ENCODE data around the gene TMEM106B. TPM values are rescaled to one million over a fixed set of nuclear protein-coding genes. Genes with fewer than 3 reads are reported as not detected.

Gene TMEM106B
- total RNA-seq, 2 experiments from 2014 or later = 5.6 to 9.6 TPM

DNA sequence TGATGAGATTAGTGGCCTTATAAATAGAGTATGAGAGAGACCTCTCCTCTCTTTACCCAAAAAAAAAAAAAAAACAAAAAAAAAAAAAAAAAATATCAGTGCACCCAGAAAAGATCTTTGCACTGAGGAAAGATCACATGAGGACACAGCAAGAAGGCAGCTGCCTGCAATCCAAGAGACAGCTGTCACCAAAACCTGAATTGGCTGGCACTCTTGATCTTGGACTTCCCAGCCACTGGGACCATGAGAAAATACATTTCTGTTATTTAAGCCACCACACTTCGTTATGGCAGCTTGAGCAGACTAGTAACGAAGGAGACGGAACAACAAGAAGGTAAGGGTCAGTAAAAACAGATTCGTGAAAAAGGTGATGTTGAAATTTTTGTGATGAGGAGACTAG, 47.0 kb downstream of the TMEM106B start:
- Histone ChIP-seq H4K20me1 (ENCODE audit: insufficient read depth, low read length) (no peaks in the 10 kb centered on the region), H2AFZ (ENCODE audit: low read length) (no peak overlapping the region; the same call in 1 of the 2 replicates), H3K4me3 (ENCODE audit: low read depth, low read length, poor library complexity, severe bottlenecking) (no peak overlapping the region), H3K27ac (ENCODE audit: low read depth, low read length, poor library complexity, severe bottlenecking) (no peak overlapping the region), H3K4me2 (ENCODE audit: low read length) (no peak overlapping the region), H3K79me2 (ENCODE audit: insufficient read depth, low read depth, low read length) (no peaks in the 10 kb centered on the region), H3K9me2 (ENCODE audit: insufficient read depth, low read length) (no peaks in the 10 kb centered on the region), H3K36me3 (ENCODE audit: insufficient read depth, low read length) (no peaks in the 10 kb centered on the region), H3K4me1 (ENCODE audit: insufficient read depth, low read length, poor library complexity, severe bottlenecking) (no peaks in the 10 kb centered on the region), H3K9me3 (ENCODE audit: low read length) (no peaks in the 10 kb centered on the region)
- BruUV-seq (replicated peaks) = no TSS peak
- no peak for DNase-seq (ENCODE audit: low spot score)
- intact Hi-C loops (cut with micrococcal nuclease; ENCODE audit: unreplicated experiment) = no loop called here
- CTCF ChIA-PET (ENCODE audit: unreplicated experiment) = interaction anchor here (0.5 kb wide), 1 partner anchor 691 kb away, joined by 3 read pairs; no protein-coding TSS in a partner anchor
- POLR2A ChIA-PET = interaction anchor here (0.6 to 0.7 kb wide), 2 partner anchors 185 to 210 kb away, joined by 3 read pairs; no protein-coding TSS in a partner anchor
- TF ChIP-seq EZH2phosphoT487 (IDR thresholded peaks at IDR 0.05; ENCODE audit: borderline replicate concordance, low read depth, low read length) = no peak
- TF ChIP-seq, protein P1, sequence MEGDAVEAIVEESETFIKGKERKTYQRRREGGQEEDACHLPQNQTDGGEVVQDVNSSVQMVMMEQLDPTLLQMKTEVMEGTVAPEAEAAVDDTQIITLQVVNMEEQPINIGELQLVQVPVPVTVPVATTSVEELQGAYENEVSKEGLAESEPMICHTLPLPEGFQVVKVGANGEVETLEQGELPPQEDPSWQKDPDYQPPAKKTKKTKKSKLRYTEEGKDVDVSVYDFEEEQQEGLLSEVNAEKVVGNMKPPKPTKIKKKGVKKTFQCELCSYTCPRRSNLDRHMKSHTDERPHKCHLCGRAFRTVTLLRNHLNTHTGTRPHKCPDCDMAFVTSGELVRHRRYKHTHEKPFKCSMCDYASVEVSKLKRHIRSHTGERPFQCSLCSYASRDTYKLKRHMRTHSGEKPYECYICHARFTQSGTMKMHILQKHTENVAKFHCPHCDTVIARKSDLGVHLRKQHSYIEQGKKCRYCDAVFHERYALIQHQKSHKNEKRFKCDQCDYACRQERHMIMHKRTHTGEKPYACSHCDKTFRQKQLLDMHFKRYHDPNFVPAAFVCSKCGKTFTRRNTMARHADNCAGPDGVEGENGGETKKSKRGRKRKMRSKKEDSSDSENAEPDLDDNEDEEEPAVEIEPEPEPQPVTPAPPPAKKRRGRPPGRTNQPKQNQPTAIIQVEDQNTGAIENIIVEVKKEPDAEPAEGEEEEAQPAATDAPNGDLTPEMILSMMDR (conservative IDR thresholded peaks at IDR 0.05; ENCODE audit: low read length) = no peak

DNA sequence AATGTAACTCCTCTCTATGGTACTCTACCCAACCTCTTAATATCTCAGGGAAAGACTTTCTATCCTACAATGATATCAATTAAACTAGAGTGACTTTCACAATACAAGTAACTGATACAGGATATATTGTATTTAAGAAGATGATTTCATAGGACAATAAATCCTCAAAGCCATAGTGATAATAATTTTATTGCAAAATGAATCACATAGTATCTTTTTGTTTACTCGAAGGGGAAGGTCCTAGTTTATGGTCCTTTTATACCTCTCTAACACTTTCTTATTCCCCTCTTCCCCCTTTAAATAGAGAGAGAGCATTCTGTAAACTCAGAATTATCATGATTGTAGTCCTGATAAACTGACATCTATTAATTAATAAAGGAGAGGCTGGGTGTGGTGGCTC, 56.4 kb downstream of the TMEM106B start:
- TF ChIP-seq, protein P1 (conservative IDR thresholded peaks at IDR 0.05; ENCODE audit: low read length) = no peak
- TF ChIP-seq EZH2phosphoT487 (IDR thresholded peaks at IDR 0.05; ENCODE audit: borderline replicate concordance, low read depth, low read length) = no peak
- intact Hi-C loops (cut with micrococcal nuclease; ENCODE audit: unreplicated experiment) = no loop called here
- H3K27ac ChIP-seq (ENCODE audit: low read depth, low read length, poor library complexity, severe bottlenecking) = no peak overlapping the region
- H3K9me3 ChIP-seq (ENCODE audit: low read length) = no peaks in the 10 kb centered on the region
- no peak overlapping the region for H3K4me2 ChIP-seq (ENCODE audit: low read length)
- H3K79me2 ChIP-seq (ENCODE audit: insufficient read depth, low read depth, low read length) = no peaks in the 10 kb centered on the region
- no TSS peak for BruUV-seq (replicated peaks)
- H3K4me3 ChIP-seq (ENCODE audit: low read depth, low read length, poor library complexity, severe bottlenecking) = no peak overlapping the region
- CTCF ChIA-PET (ENCODE audit: unreplicated experiment) = no interaction called here
- H3K36me3 ChIP-seq (ENCODE audit: insufficient read depth, low read length) = no peaks in the 10 kb centered on the region
- no peak for DNase-seq (ENCODE audit: low spot score)
- no peak overlapping the region for H2AFZ ChIP-seq (ENCODE audit: low read length)
- H3K4me1 ChIP-seq (ENCODE audit: insufficient read depth, low read length, poor library complexity, severe bottlenecking) = no peaks in the 10 kb centered on the region
- H4K20me1 ChIP-seq (ENCODE audit: insufficient read depth, low read length) = no peaks in the 10 kb centered on the region
- POLR2A ChIA-PET = no interaction called here
- no peaks in the 10 kb centered on the region for H3K9me2 ChIP-seq (ENCODE audit: insufficient read depth, low read length)

DNA sequence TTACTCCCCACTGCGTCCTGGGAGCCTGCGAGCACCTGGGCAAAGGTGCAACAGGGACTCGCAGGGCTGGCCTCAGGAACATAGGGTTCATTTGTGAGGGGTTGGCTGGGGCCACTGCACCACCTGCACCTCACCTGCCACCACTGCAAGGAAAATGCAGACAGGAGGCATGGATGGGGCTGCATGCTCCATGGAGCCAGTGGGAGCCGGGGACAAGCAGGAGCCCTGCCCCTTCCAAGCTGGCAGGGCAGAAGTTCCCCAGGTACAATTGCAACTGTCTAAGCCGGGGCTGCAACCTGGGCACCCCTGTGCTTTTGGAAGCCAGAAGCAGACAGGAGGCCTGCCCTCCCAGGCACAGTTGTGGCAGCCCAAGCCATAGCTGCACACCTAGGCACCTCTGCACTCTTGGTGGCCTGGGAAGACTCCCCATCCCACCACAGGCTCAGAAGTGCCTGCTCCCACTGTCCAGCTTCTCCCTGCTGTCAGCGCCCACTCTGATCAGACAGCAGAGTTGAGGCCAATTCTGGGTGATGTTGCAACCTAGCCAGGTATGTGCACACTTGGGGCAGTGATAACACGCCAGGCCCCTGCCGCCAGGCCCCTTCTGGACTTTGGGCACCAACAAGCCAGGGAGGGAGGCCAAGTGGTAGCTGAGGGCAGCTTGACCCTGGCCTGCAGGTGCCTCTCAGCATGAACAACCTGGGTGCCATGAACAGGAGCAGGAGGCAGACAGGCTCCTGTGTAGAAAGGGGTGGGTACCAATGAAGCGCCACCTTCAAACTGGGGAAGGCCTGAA, 58.2 kb downstream of the TMEM106B start:
- no peaks in the 10 kb centered on the region for H3K36me3 ChIP-seq (ENCODE audit: insufficient read depth, low read length)
- no peaks in the 10 kb centered on the region for H3K9me2 ChIP-seq (ENCODE audit: insufficient read depth, low read length)
- H2AFZ ChIP-seq (ENCODE audit: low read length) = no peak overlapping the region
- H4K20me1 ChIP-seq (ENCODE audit: insufficient read depth, low read length) = no peaks in the 10 kb centered on the region
- ChIA-PET CTCF (ENCODE audit: unreplicated experiment) (no interaction called here), POLR2A (interaction anchor here (0.7 kb wide), 1 partner anchor 175 kb away, joined by 3 read pairs; no protein-coding TSS in a partner anchor)
- no peaks in the 10 kb centered on the region for H3K4me1 ChIP-seq (ENCODE audit: insufficient read depth, low read length, poor library complexity, severe bottlenecking)
- intact Hi-C loops (cut with micrococcal nuclease; ENCODE audit: unreplicated experiment) = no loop called here
- BruUV-seq (replicated peaks) = no TSS peak
- no peak overlapping the region for H3K27ac ChIP-seq (ENCODE audit: low read depth, low read length, poor library complexity, severe bottlenecking)
- no peaks in the 10 kb centered on the region for H3K79me2 ChIP-seq (ENCODE audit: insufficient read depth, low read depth, low read length)
- no peak for DNase-seq (ENCODE audit: low spot score)
- no peaks in the 10 kb centered on the region for H3K9me3 ChIP-seq (ENCODE audit: low read length)
- H3K4me3 ChIP-seq (ENCODE audit: low read depth, low read length, poor library complexity, severe bottlenecking) = no peak overlapping the region
- TF ChIP-seq EZH2phosphoT487 (IDR thresholded peaks at IDR 0.05; ENCODE audit: borderline replicate concordance, low read depth, low read length) = no peak
- TF ChIP-seq, protein P1 (conservative IDR thresholded peaks at IDR 0.05; ENCODE audit: low read length) = no peak
- H3K4me2 ChIP-seq (ENCODE audit: low read length) = no peak overlapping the region

All from OCI-LY7 (cell line).